ENCODE results near the gene GLOD4. TPM values are rescaled to one million over a fixed set of nuclear protein-coding genes. Genes with fewer than 3 reads are reported as not detected.

The GLOD4 gene
- total and polyA plus RNA-seq, 2 experiments from 2014 or later = 68.1 to 120 TPM

GRCh38 chr17:812638-813204 is 30.6 kb upstream of the GLOD4 start:
- H3K4me3 ChIP-seq = no peak overlapping the region
- H3K79me2 ChIP-seq = peaks cover 5% of the 10 kb centered on the region
- DNase-seq (ENCODE audit: low spot score) = no peak
- H3K9me2 ChIP-seq (replicated peaks; ENCODE audit: insufficient read depth) = no peaks in the 10 kb centered on the region
- no peak for TF ChIP-seq EZH2 (IDR thresholded peaks at IDR 0.05; ENCODE audit: borderline replicate concordance)
- 96% methylated on average over 14 of the region's 14 CpGs for WGBS (ENCODE audit: low lambda C conversion rate, missing lambda C conversion rate)
- no peak overlapping the region for H3K4me2 ChIP-seq
- H4K20me1 ChIP-seq (ENCODE audit: insufficient read depth, poor library complexity, severe bottlenecking) = no peaks in the 10 kb centered on the region
- no peaks in the 10 kb centered on the region for H3K36me3 ChIP-seq (replicated peaks; ENCODE audit: insufficient read depth, low read depth)
- H3K9me3 ChIP-seq (ENCODE audit: low read depth) = no peaks in the 10 kb centered on the region
- no peak overlapping the region for H2AFZ ChIP-seq
- no peaks in the 10 kb centered on the region for H3K4me1 ChIP-seq (ENCODE audit: insufficient read depth)
- no peaks in the 10 kb centered on the region for H3K27me3 ChIP-seq
- H3K27ac ChIP-seq = no peak overlapping the region

GRCh38 chr17:811051-811784 is 29.1 kb upstream of the GLOD4 start:
- H2AFZ ChIP-seq = no peak overlapping the region
- no peak overlapping the region for H3K4me3 ChIP-seq
- TF ChIP-seq EZH2phosphoT487 (IDR thresholded peaks at IDR 0.05; ENCODE audit: low read depth, severe bottlenecking, unreplicated experiment) (no peak), CTCF (IDR thresholded peaks at IDR 0.05; ENCODE audit: poor library complexity) (no peak), EZH2 (IDR thresholded peaks at IDR 0.05; ENCODE audit: borderline replicate concordance) (no peak)
- no peaks in the 10 kb centered on the region for H3K9me2 ChIP-seq (replicated peaks; ENCODE audit: insufficient read depth)
- DNase-seq (ENCODE audit: low spot score) = no peak
- H4K20me1 ChIP-seq (ENCODE audit: insufficient read depth, poor library complexity, severe bottlenecking) = no peaks in the 10 kb centered on the region
- no peak overlapping the region for H3K27ac ChIP-seq
- whole genome bisulfite sequencing (ENCODE audit: low lambda C conversion rate, missing lambda C conversion rate) = 64% methylated on average over 18 of the region's 29 CpGs
- H3K9me3 ChIP-seq (ENCODE audit: low read depth) = no peaks in the 10 kb centered on the region
- no peaks in the 10 kb centered on the region for H3K4me1 ChIP-seq (ENCODE audit: insufficient read depth)
- H3K79me2 ChIP-seq = peaks cover 5% of the 10 kb centered on the region
- no peak overlapping the region for H3K4me2 ChIP-seq
- H3K27me3 ChIP-seq = no peaks in the 10 kb centered on the region
- H3K36me3 ChIP-seq (replicated peaks; ENCODE audit: insufficient read depth, low read depth) = no peaks in the 10 kb centered on the region

GRCh38 chr17:807523-808294 is 25.6 kb upstream of the GLOD4 start:
- no peak for DNase-seq (ENCODE audit: low spot score)
- peaks cover 5% of the 10 kb centered on the region for H3K79me2 ChIP-seq
- TF ChIP-seq CTCF (IDR thresholded peaks at IDR 0.05; ENCODE audit: poor library complexity) (no peak), EZH2 (IDR thresholded peaks at IDR 0.05; ENCODE audit: borderline replicate concordance) (no peak), EZH2phosphoT487 (IDR thresholded peaks at IDR 0.05; ENCODE audit: low read depth, severe bottlenecking, unreplicated experiment) (no peak)
- no peaks in the 10 kb centered on the region for H3K9me3 ChIP-seq (ENCODE audit: low read depth)
- no peaks in the 10 kb centered on the region for H4K20me1 ChIP-seq (ENCODE audit: insufficient read depth, poor library complexity, severe bottlenecking)
- no peaks in the 10 kb centered on the region for H3K9me2 ChIP-seq (replicated peaks; ENCODE audit: insufficient read depth)
- no peak overlapping the region for H3K4me3 ChIP-seq
- H3K36me3 ChIP-seq (replicated peaks; ENCODE audit: insufficient read depth, low read depth) = no peaks in the 10 kb centered on the region
- no peak overlapping the region for H3K27ac ChIP-seq
- WGBS (ENCODE audit: low lambda C conversion rate, missing lambda C conversion rate) = 96% methylated on average over 27 of the region's 28 CpGs
- H3K4me1 ChIP-seq (ENCODE audit: insufficient read depth) = no peaks in the 10 kb centered on the region
- no peak overlapping the region for H2AFZ ChIP-seq
- no peak overlapping the region for H3K4me2 ChIP-seq
- H3K27me3 ChIP-seq = no peaks in the 10 kb centered on the region
